Measurements from ENCODE around the gene ZNF385B. TPM values are rescaled to one million over a fixed set of nuclear protein-coding genes. Genes with fewer than 3 reads are reported as not detected.
A peak's percentile ranks its signal among the peaks of the same experiment; 100 is the strongest.

ZNF385B gene
- total and polyA plus RNA-seq, 5 donors, result 32.6 to 95.9 (median 65.6) TPM

GRCh38 chr2:179677077-179677688 lies 184.2 kb downstream of the ZNF385B start:
- no peak overlapping the region for H3K4me3 ChIP-seq (ENCODE audit: low read length)
- no peaks in the 10 kb centered on the region for H3K27me3 ChIP-seq (ENCODE audit: control insufficient read depth, insufficient read depth)
- H3K4me1 ChIP-seq (ENCODE audit: control insufficient read depth, insufficient read depth, low read length), result no peaks in the 10 kb centered on the region
- 5% methylated on average over 3 of the region's 3 CpGs for WGBS
- intact Hi-C loops (cut with DNase I), result no loop called here
- no peaks in the 10 kb centered on the region for H3K9me3 ChIP-seq (ENCODE audit: control insufficient read depth, low read length)
- H3K27ac ChIP-seq (ENCODE audit: low read length), result no peak overlapping the region
- DNase-seq (no peak), ATAC-seq (peak; percentile 49 to 82)

GRCh38 chr2:179675435-179675834 lies 186.0 kb downstream of the ZNF385B start:
- no peak overlapping the region for H3K27ac ChIP-seq (ENCODE audit: low read length)
- no peaks in the 10 kb centered on the region for H3K27me3 ChIP-seq (ENCODE audit: control insufficient read depth, insufficient read depth)
- no peaks in the 10 kb centered on the region for H3K4me1 ChIP-seq (ENCODE audit: control insufficient read depth, insufficient read depth, low read length)
- no peak overlapping the region for H3K4me3 ChIP-seq (ENCODE audit: low read length)
- DNase-seq (no peak), ATAC-seq (no peak)
- H3K9me3 ChIP-seq (ENCODE audit: control insufficient read depth, low read length), result no peaks in the 10 kb centered on the region
- 94% methylated on average over 3 of the region's 3 CpGs for WGBS
- intact Hi-C loops (cut with DNase I), result no loop called here

- Histone ChIP-seq H3K9me3 (ENCODE audit: control insufficient read depth, low read length) (no peaks in the 10 kb centered on the region), H3K27me3 (ENCODE audit: control insufficient read depth, insufficient read depth) (no peaks in the 10 kb centered on the region), H3K27ac (ENCODE audit: low read length) (no peak overlapping the region), H3K4me3 (ENCODE audit: low read length) (no peak overlapping the region), H3K4me1 (ENCODE audit: control insufficient read depth, insufficient read depth, low read length) (peaks cover 3% of the 10 kb centered on the region)
- intact Hi-C loops (cut with DNase I), result no loop called here
- DNase-seq (no peak), ATAC-seq (no peak)
- 74% methylated on average over 6 of the region's 6 CpGs for WGBS
Measured at GRCh38 chr2:179671043-179671981, 190.1 kb downstream of the ZNF385B start.

- Histone ChIP-seq H3K27ac (ENCODE audit: low read length) (no peak overlapping the region), H3K4me1 (ENCODE audit: control insufficient read depth, insufficient read depth, low read length) (peaks cover 3% of the 10 kb centered on the region), H3K4me3 (ENCODE audit: low read length) (no peak overlapping the region), H3K9me3 (ENCODE audit: control insufficient read depth, low read length) (no peaks in the 10 kb centered on the region), H3K27me3 (ENCODE audit: control insufficient read depth, insufficient read depth) (no peaks in the 10 kb centered on the region)
- ATAC-seq (no peak), DNase-seq (no peak)
- intact Hi-C loops (cut with DNase I), result no loop called here
- 85% methylated on average over 2 of the region's 2 CpGs for WGBS
Measured at GRCh38 chr2:179669196-179669595, 192.2 kb downstream of the ZNF385B start.

- H3K9me3 ChIP-seq (ENCODE audit: control insufficient read depth, low read length), result no peaks in the 10 kb centered on the region
- ATAC-seq (no peak), DNase-seq (no peak)
- 79% methylated on average over 12 of the region's 12 CpGs for WGBS
- H3K27ac ChIP-seq (ENCODE audit: low read length), result no peak overlapping the region
- no peaks in the 10 kb centered on the region for H3K27me3 ChIP-seq (ENCODE audit: control insufficient read depth, insufficient read depth)
- no peak overlapping the region for H3K4me3 ChIP-seq (ENCODE audit: low read length)
- intact Hi-C loops (cut with DNase I), result no loop called here
- H3K4me1 ChIP-seq (ENCODE audit: control insufficient read depth, insufficient read depth, low read length), result peaks cover 5% of the 10 kb centered on the region
Measured at GRCh38 chr2:179664972-179665812, 196.2 kb downstream of the ZNF385B start.

- Histone ChIP-seq H3K4me1 (ENCODE audit: control insufficient read depth, insufficient read depth, low read length) (peaks cover 2% of the 10 kb centered on the region), H3K9me3 (ENCODE audit: control insufficient read depth, low read length) (no peaks in the 10 kb centered on the region), H3K27me3 (ENCODE audit: control insufficient read depth, insufficient read depth) (no peaks in the 10 kb centered on the region), H3K4me3 (ENCODE audit: low read length) (no peak overlapping the region), H3K27ac (ENCODE audit: low read length) (no peak overlapping the region)
- 67% methylated on average over 1 of the region's 1 CpG for WGBS
- intact Hi-C loops (cut with DNase I), result no loop called here
- DNase-seq, result no peak
- ATAC-seq, result no peak
Measured at GRCh38 chr2:179661986-179662385, 199.4 kb downstream of the ZNF385B start.

GRCh38 chr2:179657068-179657595 lies 204.3 kb downstream of the ZNF385B start:
- ATAC-seq (no peak), DNase-seq (no peak)
- intact Hi-C loops (cut with DNase I), result no loop called here
- H3K9me3 ChIP-seq (ENCODE audit: control insufficient read depth, low read length), result no peaks in the 10 kb centered on the region
- no peak overlapping the region for H3K4me3 ChIP-seq (ENCODE audit: low read length)
- no peak overlapping the region for H3K27ac ChIP-seq (ENCODE audit: low read length)
- no peaks in the 10 kb centered on the region for H3K27me3 ChIP-seq (ENCODE audit: control insufficient read depth, insufficient read depth)
- H3K4me1 ChIP-seq (ENCODE audit: control insufficient read depth, insufficient read depth, low read length), result peaks cover 2% of the 10 kb centered on the region
- WGBS, result 87% methylated on average over 6 of the region's 6 CpGs

- no peak for ATAC-seq
- Histone ChIP-seq H3K27me3 (ENCODE audit: control insufficient read depth, insufficient read depth) (no peaks in the 10 kb centered on the region), H3K9me3 (ENCODE audit: control insufficient read depth, low read length) (no peaks in the 10 kb centered on the region), H3K4me1 (ENCODE audit: control insufficient read depth, insufficient read depth, low read length) (no peaks in the 10 kb centered on the region), H3K27ac (ENCODE audit: low read length) (no peak overlapping the region), H3K4me3 (ENCODE audit: low read length) (no peak overlapping the region)
- WGBS, result 48% methylated on average over 2 of the region's 2 CpGs
- intact Hi-C loops (cut with DNase I), result no loop called here
- no peak for DNase-seq
Measured at GRCh38 chr2:179655627-179656026, 205.8 kb downstream of the ZNF385B start.

- Histone ChIP-seq H3K4me3 (ENCODE audit: low read length) (no peak overlapping the region), H3K4me1 (ENCODE audit: control insufficient read depth, insufficient read depth, low read length) (no peaks in the 10 kb centered on the region), H3K9me3 (ENCODE audit: control insufficient read depth, low read length) (no peaks in the 10 kb centered on the region), H3K27me3 (ENCODE audit: control insufficient read depth, insufficient read depth) (no peaks in the 10 kb centered on the region), H3K27ac (ENCODE audit: low read length) (no peak overlapping the region)
- ATAC-seq (no peak), DNase-seq (no peak)
- WGBS, result 82% methylated on average over 2 of the region's 2 CpGs
- intact Hi-C loops (cut with DNase I), result no loop called here
Measured at GRCh38 chr2:179654806-179655205, 206.6 kb downstream of the ZNF385B start.

GRCh38 chr2:179652296-179652695 lies 209.1 kb downstream of the ZNF385B start:
- ATAC-seq, result no peak
- intact Hi-C loops (cut with DNase I), result no loop called here
- 34% methylated on average over 2 of the region's 2 CpGs for WGBS
- DNase-seq, result no peak
- Histone ChIP-seq H3K9me3 (ENCODE audit: control insufficient read depth, low read length) (no peaks in the 10 kb centered on the region), H3K4me3 (ENCODE audit: low read length) (no peak overlapping the region), H3K4me1 (ENCODE audit: control insufficient read depth, insufficient read depth, low read length) (no peaks in the 10 kb centered on the region), H3K27me3 (ENCODE audit: control insufficient read depth, insufficient read depth) (no peaks in the 10 kb centered on the region), H3K27ac (ENCODE audit: low read length) (no peak overlapping the region)

- no peak for DNase-seq
- no peak for ATAC-seq
- intact Hi-C loops (cut with DNase I), result no loop called here
Measured at GRCh38 chr2:179650420-179650819, 211.0 kb downstream of the ZNF385B start.

More at GRCh38 chr2:179650420-179650819, 211.0 kb downstream of the ZNF385B start:
- no peaks in the 10 kb centered on the region for H3K9me3 ChIP-seq (ENCODE audit: control insufficient read depth, low read length)
- no peaks in the 10 kb centered on the region for H3K27me3 ChIP-seq (ENCODE audit: control insufficient read depth, insufficient read depth)
- H3K4me1 ChIP-seq (ENCODE audit: control insufficient read depth, insufficient read depth, low read length), result no peaks in the 10 kb centered on the region
- no peak overlapping the region for H3K27ac ChIP-seq (ENCODE audit: low read length)
- no peak overlapping the region for H3K4me3 ChIP-seq (ENCODE audit: low read length)

All from right cardiac atrium (tissue), 5 donors.